HG03575 (cell line): ENCODE measurements around the gene IZUMO4.

Experiments
- ATAC-seq: cut with Tn5 transposase; IDR thresholded peaks from one replicate; pipeline ENCODE4 v1.9.1; 2021; ENCODE audit not compliant: unreplicated experiment, insufficient number of reproducible peaks, low FRiP score; ENCODE audit errors: extremely low read depth

Gene IZUMO4

DNA sequence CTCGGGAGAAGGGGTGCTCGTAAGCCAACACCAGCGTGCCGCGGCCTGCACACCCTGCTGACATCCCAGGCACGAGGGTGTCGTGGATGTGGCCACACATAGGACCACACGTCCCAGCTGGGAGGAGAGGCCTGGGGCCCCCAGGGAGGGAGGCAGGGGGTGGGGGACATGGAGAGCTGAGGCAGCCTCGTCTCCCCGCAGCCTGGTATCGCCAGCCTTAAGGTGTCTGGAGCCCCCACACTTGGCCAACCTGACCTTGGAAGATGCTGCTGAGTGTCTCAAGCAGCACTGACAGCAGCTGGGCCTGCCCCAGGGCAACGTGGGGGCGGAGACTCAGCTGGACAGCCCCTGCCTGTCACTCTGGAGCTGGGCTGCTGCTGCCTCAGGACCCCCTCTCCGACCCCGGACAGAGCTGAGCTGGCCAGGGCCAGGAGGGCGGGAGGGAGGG is 2.4 kb downstream of the IZUMO4 start:
- ATAC-seq, result no peak

- no peak for ATAC-seq
Measured at GRCh38 chr19:2099937-2100718, 3.4 kb downstream of the IZUMO4 start.

DNA sequence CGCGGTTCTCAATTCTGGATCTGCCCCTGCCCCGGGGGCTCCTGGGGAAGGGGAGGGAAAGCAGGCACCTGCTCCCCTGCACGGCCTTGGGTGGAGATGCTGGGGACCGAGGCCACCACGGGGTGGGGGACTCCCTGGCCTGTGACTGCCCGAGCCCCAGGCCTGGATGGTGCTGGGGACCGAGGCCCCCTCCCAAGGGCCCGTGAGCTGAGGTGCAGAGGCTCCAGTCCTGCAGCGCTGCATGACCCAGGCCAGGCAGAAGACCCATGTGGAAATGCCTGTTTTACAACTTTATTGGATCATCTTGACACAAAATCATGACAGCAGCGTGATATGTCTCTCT is 4.0 kb downstream of the IZUMO4 start:
- no peak for ATAC-seq

GRCh38 chr19:2101417-2102335 is 5.0 kb downstream of the IZUMO4 start:
- ATAC-seq, result no peak

DNA sequence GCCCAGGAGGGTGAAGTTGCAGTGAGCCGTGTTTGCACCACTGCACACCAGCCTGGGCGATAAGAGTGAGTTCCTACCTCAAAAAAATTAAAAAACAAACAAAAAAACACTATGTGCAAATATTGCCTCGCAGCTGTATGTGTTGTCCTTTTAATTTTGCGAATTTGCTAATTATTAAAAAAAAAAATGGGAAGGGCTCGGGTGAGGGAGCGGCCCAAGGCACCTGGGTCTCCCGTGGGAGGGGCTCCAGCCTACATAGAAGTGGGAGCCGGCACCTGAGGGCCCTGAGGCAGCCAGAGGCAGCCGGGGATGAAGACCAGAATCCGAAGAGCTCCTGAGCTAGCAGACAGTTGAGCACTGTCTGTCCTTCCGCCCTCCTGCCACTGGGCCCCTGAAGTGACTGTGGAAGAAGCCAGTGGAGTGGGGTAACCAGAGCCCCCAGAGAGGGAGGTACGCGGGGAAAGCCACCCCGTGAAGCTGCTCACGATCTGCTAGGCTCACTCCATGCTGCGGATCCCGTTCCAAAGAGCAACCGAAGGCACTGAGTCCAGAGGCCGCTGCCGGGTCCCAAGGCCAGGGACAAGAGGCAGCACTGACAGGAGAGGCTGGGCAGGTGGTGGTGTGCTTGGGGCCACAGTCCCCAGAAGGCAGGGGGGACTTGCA is 6.5 kb downstream of the IZUMO4 start:
- ATAC-seq, result no peak

DNA sequence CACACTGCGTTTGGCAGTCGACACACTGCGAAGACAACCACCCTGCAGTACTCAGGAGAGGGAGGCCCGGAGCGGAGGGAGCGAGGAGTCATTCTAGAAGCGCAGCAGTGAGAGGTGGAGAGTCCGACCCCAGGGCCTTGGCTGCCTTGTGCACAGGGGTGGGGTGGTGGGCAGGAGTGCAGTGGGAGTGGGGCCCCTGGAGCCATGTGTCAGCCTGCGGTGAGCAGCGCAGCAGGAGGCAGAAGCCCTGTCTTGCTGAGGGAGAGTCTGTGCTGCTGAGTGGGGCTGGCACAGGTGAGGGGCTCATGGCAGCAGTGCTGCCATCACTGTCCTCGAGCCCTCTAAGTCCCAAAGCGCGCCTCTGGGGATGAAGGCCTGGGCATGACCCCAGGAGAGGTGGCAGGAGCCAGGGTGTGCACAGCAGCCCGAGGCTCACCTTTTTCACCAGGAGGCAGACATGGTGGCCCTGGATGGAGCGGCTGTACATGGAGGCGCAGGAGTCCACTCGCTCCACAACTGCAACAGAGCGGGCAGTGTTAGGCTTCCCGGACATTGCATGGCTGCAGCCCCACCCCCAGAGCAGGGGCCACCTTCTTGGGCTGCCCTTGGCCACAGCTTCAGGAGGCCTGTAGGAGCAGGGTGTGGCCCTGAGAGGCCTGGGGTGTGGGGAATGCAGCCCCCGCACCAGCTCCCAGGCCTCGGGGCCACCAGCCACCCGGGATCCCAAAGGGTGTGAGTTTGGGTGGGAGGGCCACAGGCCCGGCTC is 11.7 kb downstream of the IZUMO4 start:
- ATAC-seq, result no peak

GRCh38 chr19:2109046-2109864 is 12.5 kb downstream of the IZUMO4 start:
- no peak for ATAC-seq

DNA sequence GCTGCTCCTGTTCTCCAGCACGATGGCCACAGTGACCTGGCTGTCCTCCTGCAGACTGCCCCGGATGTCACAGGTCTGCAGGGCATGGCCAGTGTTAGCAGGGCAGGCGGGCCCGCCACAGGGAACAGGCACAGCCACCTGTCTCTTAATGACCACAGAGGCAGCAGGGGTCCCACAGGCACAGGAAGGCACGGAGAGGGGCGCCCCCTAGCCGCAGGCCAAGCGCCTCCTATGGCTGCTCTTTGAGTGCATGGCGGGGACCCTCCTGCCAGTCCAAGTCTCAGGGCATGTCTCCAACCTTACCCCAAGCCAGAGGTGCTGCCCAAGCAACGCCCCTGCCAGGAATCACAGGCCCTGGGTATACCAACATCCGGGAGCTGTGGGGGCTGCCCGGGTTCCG is 14.1 kb downstream of the IZUMO4 start:
- no peak for ATAC-seq

DNA sequence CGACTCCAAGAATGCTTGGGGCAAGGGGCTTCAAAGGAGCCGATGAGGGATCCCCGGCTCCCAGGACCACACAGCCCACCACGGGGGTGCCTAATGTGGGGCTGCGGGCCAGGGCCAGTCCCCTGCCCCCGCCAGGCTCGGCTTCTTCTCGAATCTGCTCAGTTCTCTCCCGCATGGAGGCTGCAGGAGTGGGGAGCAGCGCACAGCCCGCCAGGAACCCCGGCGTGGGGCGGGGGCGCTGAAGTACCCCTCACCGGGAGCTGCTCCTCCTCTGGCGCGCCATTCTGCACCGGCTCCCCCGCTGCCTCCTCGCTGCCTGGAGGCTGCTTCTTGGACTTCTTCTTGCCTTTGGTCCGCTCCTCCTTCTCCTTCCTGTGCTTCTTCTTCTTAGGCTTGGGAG is 14.7 kb downstream of the IZUMO4 start:
- ATAC-seq, result no peak

DNA sequence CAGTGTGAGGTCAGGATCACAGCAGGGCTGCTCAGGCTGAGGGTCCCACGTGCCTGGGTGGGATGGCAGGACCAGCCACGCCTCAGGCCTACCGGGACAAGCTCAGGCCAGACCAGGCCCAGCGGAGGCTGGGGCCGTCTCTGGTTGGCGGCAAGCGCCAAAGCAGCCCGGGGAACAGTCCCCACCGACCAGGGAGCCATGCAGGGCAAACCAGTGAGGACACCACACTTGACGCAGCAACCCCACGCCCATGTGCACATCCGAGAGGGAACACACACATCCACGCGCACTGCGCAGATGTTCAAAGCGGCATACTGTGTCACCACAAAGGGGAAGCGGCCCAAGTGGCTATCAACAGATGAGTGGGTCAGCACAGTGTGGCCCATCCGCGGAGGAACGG is 15.2 kb downstream of the IZUMO4 start:
- no peak for ATAC-seq

DNA sequence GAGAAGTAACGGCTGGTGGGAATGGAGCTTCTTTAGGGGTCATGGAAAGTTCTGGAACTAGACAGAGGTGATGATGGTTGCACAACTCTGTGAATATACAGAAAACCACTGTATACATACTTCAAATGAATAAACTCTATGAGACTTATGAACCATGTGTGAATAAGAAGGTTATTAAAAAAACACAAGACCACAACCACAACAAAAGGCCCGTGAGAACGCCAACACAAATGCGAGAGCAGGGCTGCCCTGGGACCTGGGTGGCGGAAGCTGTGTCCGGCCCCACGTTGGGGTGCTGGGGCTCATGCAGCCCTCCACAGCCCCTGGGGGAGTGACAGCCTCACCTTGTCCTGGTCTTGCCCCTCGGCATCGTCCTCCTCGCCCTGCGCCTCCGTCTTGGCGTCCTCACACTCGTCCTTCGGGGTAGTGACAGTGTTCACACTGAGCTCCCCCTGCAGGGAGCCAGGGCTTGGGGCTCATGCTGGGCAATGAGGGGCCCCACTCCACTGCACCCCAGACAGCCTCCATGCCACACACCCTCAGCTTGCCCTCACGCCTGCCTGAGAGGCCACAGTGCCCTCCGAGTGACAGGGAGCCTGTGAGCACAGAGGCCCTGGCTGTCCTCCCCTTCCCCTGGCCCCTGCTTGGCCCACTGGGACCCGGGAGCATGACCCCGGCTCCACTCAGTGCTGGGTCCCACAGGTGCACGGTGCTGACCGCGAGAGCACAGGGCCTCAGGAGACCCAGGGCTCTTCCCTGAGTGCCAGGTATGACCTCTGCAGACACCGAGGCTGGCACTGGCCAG is 16.0 kb downstream of the IZUMO4 start:
- no peak for ATAC-seq

DNA sequence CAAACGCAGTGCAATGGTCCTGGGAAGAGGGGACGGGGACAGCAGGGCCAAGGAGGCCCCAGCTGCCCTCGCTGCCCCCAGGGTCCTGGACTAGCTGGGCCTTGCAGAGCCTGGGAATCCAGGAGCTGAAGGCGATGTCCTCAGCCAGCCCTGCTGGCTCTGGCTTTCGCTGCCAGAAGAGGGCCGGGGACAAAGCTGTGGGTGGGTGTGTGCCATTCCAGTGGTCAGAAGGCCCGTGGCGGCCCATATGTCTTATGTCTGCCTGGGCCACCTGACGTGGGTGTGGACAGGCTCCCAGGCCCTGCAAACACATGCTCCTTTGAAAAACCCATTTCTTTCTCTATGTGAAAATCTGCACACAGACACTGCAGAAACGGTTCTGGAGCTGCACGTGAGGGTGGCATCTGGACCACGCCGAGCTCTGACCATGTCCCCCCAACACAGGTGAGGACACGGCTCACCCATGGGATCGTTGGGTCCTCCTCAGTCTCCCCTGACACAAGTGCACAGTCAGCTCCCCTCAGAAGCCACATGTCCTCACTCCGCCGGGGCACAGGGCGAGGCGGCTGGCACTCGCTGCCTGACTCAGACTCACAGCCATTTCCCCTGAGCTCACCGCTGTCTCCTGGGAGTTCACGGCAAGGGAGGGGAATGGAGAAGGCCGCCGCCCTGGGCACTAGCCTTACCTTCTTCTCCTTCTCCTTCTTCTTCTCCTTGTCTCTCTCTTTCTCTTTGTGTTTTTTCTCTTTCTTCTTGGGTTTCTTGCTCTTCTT is 16.9 kb downstream of the IZUMO4 start:
- ATAC-seq, result no peak

- no peak for ATAC-seq
Measured at GRCh38 chr19:2114218-2114617, 17.5 kb downstream of the IZUMO4 start.

- no peak for ATAC-seq
Measured at GRCh38 chr19:2114821-2115220, 18.1 kb downstream of the IZUMO4 start.

DNA sequence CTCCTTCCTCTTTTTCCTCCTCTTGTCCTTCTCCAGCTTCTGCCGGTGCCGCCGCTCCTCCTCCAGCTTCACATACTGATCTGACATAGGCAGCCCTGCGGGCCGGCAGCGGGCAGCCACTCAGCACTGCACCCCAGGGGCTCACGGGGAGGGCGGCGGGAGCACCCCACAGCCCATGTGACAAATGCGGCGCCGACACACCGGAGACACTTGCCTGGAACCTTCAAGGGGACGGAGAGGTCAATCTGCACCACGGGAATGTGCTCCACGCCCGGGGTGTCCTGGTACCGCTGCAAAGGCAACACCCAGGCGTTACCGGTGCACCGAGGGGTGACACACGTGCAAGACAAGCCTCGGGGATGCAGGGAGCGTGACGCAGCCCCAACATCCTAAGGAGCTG is 18.6 kb downstream of the IZUMO4 start:
- no peak for ATAC-seq

- no peak for ATAC-seq
Measured at GRCh38 chr19:2115911-2116426, 19.3 kb downstream of the IZUMO4 start.

GRCh38 chr19:2116507-2116906 is 19.8 kb downstream of the IZUMO4 start:
- ATAC-seq, result no peak
